ENCODE measurements around the gene CLSTN2. TPM values are rescaled to one million over a fixed set of nuclear protein-coding genes. Genes with fewer than 3 reads are reported as not detected.

The CLSTN2 gene
- total RNA-seq, 1 experiment from 2014 or later = 0.84 TPM

DNA sequence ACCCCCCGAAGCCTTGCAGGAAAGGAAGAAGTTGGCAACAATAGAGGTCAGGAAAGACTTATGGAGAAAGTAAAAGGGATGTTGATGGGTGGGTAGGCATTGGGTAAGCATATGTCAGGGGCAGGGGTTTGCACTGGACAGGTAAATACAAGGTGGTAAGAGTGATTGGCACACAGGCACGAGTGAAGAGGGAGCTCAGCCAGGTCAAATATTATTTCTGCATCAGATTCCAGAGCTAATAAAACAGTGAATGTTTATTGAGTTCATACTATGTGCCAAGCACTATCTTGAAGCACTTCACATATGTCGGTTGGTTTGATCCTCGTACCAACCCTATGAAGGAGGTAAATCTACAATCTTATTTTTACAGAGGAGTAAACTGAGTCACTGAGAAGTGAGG lies 6.6 kb downstream of the CLSTN2 start:
- DNase-seq (ENCODE audit: low read depth) = no peak

DNA sequence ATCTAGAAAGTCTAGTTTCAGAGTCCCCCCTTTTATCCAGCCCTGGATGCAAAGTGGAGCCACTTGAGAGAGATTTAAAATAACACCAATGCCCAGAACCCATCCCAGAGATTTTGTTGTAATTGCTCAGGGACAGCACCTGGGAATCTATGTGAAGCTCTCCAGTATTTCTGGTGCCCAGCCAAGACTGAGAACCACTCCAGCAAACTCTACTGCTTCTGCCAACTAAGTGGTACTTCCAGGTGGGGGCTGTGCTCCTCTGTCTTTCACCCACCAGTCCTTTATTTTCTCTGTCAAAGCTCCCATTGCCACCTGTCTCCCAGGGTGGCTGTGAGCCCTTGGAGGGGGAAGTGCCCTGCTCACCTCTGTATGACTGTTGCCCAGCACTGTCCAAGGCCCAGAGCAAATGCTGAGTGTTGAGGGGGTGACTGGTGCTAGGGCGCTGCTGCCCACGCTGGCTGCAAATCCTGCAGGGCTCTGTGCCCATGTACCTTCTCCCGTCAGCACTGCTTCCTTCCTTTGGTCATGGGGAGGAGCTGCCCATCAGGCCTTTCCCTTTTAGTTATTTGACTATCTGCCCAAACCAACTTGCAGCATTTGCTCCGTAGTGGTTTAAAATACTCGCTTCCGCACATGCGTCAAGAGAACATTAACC lies 9.4 kb downstream of the CLSTN2 start:
- no peak for DNase-seq (ENCODE audit: low read depth)

DNA sequence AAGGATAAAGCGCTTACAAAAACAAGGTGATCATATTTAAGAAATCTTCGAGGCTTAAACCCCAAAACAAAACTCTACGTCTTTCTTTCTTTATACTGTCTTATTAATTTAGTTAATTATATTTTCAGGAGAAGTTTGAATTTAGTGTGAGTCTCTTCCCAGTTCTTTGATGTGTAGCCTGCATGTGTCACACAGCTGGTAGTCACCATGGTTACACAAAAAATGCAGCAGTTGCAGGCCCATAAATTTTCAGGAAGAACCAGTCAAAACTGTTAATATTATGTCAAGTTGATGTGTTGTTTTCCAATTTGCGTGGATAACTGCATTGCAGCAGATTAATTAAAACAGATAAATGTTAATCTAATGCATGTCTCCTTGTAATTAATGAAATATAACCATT lies 10.4 kb downstream of the CLSTN2 start:
- DNase-seq (ENCODE audit: low read depth) = no peak

DNA sequence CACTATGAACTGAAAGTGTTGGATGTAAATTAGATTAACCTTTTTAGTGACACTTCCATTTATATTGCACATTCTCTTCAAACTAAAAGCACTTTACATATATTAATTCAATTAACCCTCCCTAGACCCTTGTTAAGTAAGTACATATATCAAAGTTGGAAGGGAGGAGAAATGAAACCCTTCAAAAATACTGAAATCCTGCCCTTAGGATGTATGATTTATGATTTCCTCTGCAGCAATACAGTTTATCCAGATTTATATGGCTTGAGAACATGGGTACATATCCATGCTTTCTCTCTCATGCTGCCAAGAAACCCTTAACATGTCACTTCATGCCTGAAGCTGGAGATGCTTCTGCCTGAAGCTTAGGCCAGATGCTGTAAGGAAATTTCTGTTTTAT lies 11.0 kb downstream of the CLSTN2 start:
- no peak for DNase-seq (ENCODE audit: low read depth)

DNA sequence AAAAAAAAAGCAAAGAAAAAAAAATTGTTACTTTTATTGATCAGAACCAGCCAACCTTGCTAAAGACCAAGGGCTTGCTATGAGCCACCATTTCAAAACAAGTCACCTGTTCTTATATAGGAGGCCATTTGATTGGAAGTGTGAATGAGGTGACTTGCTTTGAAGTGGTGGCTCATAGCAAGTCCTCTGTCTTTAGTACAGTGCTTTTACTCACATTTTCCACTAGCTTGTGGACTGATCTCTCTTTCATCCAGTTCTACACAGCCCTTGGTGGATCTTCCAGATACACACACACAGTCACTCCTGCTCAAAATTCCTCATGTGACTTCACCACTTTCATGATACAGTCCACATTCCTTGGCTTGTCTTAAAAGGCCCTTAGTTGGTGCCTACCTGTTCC lies 13.5 kb downstream of the CLSTN2 start:
- no peak for DNase-seq (ENCODE audit: low read depth)

DNA sequence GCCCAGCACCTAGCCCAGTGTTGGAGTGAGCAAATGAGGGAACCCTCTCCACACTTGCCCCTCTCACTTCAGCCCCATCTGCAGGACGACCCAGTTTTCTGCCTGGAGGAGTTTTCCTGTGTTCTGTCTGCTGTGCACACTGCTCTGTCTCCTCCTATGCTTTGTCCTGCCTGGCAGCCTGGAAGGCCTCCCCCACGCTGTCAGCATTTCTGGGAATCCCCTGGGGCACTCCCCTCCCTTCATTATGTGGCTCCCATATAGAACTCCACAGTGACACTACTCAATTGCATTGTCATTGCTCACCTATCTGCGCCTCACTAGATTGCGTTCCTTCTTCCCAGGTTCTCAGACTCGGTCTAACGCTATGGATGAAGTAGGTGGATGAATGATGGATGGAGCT lies 13.9 kb downstream of the CLSTN2 start:
- DNase-seq (ENCODE audit: low read depth) = no peak

DNA sequence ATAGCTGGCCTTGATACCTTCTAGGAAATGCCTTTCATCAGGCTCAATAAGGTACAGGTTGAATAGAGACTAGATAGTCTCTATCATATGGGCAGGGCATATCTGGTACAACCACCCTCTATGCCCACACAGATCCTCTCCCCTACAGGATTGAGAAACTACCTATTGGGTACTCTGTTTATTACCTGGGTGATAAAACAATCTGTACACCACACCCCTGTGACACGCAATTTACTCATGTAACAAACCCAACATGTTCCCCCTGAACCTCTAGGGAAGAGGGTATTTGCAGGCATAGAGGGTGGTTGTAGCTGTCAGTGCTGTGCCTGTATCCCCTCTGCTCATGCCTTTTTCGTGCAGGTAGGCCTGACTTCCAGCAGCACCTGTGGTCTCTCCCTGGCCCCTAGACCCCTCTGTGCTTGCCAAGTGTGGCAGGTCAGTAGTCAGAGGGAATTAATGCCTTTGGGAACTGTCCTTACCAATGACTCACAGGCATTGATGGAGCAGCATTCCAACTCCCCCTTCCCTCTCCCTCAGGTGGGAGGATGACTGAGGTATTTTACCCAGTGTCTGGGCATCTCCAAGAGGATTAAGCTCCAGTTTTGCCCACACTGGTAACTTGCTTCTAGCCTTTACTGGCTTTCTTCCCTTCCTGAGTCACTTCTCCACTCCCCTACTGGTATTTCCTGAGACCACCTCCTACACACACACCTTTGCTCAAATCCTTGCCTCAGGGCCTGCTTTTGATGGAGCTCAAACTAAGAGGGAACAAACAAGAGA lies 18.3 kb downstream of the CLSTN2 start:
- DNase-seq (ENCODE audit: low read depth) = no peak

DNA sequence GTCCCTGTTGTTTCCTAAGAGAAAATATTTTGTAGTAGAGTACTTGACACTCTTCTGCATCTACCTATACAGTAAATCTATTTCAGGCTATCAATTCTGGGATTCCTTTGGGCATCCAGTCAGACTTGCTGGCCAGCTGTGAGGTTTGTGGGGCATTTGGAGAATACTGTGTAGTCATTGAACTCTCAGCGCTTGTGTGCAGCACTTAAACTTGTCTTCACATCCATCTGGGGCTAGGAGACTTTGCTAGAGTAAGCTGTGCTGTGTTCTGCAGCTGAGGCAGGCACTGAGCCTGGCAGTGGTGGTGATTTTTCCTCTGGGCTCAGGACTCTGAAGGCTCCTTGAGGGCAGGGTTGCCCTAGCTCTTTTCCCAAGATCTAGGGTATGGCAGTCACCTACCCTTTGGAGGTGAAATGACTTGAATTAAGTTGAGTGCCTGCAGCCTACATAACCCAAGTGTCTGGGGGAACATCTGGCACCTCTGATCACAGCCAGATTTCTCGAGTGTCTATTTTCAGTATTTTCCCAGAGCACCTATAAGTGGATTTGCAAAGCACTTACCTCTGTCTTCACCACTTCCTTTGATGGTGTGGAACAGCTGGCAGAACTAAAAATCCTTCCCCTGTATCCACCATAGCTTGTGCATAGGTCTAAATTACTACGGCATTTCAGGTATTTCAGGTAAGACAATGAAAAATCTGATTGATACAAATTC lies 19.3 kb downstream of the CLSTN2 start:
- DNase-seq (ENCODE audit: low read depth) = no peak

DNA sequence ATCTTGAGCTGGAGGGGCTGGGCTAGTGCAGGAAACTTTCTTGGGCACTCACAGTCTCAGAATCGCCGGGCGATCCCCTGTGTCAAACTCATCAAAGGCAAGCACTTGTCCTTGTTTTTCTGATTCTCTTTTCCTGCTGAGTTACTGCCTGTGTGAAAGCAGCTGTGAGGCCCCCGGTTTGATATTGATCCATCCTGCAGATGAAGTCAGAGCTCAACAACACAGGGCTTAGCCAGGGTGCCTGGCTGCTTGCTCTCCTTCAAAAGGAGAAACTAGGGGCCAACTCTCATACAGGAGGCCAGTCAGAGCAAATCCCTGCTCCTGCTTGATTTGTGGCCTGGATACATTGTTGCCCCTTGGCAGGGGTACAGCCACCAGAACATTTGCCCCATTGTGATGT lies 22.9 kb downstream of the CLSTN2 start:
- no peak for DNase-seq (ENCODE audit: low read depth)

DNA sequence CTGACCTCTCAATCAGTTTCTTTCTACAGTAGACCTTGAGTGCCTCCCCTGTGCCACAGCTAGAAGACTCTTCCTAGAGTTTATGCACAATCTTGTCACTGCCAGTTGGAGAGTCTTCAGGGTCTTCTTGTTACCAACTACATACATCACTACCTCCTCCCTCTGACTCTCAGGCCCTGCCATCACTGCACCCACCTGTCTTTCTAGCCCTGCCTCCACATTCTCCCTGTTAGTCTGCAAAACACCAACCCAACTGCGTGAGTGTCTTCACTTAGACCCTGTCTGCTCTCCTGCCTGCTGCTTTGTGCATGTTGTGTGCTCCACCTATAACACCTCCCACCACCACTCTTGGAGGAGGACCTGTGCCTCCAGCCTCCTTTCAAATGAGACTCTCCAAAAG lies 34.4 kb downstream of the CLSTN2 start:
- no peak for DNase-seq (ENCODE audit: low read depth)

DNA sequence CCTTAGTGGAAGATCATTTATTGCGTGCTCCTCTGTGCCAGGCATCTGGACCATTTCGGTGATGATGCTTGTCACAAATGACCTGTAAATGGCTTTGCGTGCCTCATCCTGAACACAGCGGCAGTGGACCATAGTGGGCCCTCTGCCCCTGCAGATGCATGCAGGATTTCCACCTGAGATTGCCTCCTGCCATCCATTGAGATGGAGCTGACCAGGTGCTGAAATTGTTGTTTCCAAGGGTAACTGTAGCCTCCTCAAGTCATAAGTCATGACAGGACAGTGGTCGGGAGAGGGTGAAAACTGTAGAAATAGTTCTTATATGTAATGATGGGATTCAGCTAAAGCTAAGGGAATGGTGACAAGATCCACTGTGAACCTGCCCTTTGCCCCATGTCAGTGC lies 35.5 kb downstream of the CLSTN2 start:
- no peak for DNase-seq (ENCODE audit: low read depth)

DNA sequence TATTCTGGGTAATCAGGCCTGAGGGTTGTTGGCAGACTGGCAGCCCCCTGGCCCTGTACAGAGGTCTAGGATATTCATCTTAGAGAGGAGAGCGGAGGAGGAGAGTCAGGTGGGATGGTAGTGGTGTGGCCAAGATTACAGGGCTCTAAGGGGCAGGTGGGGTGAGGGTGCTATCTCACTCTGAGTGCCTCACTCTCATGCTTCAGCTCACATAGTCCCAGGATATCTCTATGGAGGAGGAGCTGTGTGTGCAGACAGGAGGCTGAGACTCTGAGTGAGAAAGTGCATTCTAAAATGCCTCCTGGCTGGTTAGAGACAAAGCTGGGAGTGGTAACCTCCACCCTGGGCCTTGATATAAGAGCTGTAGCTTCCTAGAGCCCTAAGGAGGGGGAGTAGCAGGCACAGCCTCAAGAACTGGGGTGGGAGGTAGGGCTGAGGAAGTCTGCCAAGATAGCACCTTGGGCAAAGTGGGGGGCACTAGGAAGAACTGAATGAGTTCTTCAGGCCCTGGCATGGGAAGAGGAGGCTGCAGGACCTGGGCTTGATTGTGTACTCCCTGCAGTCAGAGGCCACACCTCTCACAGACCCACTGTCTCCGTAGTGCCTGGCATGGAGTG lies 39.9 kb downstream of the CLSTN2 start:
- DNase-seq (ENCODE audit: low read depth) = no peak

DNA sequence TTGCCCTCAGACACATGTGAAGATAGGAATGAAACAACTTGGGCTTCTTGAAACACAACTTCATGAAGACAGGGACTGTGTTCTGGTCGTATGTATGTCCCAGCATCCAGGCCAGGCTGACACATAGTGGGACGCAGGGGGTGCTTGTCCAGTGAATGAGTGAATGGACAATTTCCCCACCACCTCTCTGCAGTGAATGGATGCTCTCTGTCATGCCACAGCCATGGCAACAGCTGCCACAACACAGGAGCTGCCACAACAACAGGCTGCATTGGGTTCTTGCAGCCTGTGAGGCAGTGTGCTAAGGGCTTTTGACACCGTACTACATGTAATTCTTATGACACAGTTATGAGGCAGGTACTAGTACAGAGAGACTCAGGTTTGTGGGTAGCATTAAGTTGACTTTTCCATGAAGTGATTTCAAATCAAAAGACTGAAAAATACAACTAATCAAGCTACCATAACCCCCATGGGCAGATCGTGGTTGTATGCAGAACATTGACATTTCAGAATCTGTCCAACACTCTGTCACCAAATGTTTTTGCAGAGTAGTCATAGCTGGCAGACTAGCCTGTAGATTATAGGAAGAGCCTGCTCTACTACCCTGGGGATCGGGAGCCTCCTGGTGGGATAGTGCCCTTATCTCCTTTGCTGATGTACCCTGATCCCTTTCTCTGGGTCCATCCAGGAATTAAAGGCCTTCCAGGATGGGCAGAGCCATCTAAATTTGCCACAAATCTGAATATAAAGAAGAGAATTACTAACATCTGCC lies 40.8 kb downstream of the CLSTN2 start:
- DNase-seq (ENCODE audit: low read depth) = no peak

DNA sequence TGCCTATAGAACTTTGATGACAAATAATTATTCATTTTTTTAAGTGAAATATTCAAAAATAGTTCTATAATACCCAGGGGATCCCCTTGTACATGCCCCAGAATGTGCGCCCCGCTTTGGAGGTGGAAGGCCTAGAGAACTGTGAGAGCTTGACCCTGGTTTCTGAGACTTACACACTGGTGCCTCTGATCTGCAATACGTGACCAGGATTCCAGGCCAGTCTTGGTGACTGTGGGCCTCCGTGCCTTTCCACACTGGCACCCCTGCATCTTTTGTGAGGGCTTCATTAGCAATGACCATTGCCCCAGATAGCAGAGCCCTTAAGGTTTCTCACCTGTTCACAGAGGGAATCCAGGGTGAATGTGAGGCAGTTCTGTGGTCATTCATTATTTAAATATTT lies 44.0 kb downstream of the CLSTN2 start:
- DNase-seq (ENCODE audit: low read depth) = no peak

DNA sequence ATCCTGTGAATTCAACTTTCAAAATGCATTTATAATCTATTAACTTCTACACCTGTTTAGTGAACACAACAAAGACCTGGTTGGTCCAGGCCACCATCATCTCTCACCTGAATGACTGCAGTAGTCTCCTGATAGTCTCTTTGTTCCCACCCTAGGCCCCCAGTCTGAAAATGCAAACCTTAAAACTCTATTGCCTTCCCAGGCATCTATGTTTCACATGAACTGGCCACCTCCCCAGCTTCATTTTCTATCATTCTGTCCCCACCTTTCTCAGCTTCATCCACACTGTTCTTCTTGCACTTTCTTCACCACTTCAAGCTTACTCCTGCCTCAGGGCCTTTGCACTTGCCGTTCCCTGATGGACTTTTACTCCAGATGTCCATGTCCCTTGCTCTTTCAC lies 45.0 kb downstream of the CLSTN2 start:
- no peak for DNase-seq (ENCODE audit: low read depth)

DNA sequence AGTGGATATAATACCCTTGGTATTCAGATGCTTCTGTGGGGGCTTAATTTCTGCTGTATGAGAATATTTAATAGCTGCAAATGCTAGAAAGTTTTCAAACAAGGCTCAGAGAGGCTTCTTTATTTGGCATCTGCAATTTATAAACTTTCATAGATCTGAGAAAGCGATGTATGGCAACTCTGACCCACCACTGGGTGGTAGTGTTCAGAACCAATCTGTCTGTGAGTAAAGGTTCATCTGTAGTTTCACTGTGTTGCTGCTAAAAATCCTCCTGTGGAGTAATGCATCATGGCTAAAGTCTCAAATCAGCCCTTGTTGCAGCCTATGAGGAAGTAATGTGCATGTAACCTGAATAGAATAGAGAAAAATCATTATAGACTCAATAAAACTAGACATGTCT lies 47.4 kb downstream of the CLSTN2 start:
- peak; percentile 5 for DNase-seq (ENCODE audit: low read depth)

DNA sequence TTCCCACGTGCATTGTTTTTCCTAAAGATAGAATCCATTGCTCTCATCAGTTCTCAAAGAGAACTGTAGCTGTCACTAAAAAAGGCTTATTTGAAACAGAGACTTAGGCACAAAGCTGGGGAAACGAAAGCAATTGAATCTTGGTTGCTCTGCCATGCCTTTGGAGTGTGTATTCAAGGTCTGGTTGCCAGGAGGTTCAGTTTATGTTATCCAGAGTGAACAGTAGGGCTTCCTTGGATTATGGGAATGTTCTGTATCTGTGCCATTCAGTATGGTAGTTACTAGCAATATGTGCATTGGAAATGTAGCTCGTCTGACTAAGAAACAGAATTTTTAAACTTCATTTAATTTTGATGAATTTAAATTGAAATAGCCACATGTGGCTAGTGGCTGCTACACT lies 50.6 kb downstream of the CLSTN2 start:
- DNase-seq (ENCODE audit: low read depth) = no peak

DNA sequence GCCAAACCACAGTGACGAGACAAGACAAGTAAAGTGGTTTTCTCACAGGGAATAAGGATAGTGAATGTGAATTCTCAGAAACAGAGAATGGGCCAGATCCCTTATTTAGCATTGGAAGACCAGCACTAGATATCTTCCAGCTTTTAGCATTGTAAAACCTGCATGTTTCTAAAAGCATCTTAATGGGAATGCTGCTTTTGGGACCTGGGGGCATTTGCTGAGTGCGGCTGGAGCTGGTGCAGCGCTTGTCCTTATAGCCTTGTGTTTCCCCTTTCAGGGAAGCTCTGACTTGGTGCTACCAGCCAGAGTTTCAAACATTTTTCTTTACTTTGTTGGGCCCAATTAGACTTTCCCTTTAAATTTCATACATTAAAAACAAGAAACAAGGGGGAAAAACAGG lies 52.9 kb downstream of the CLSTN2 start:
- DNase-seq (ENCODE audit: low read depth) = no peak

DNA sequence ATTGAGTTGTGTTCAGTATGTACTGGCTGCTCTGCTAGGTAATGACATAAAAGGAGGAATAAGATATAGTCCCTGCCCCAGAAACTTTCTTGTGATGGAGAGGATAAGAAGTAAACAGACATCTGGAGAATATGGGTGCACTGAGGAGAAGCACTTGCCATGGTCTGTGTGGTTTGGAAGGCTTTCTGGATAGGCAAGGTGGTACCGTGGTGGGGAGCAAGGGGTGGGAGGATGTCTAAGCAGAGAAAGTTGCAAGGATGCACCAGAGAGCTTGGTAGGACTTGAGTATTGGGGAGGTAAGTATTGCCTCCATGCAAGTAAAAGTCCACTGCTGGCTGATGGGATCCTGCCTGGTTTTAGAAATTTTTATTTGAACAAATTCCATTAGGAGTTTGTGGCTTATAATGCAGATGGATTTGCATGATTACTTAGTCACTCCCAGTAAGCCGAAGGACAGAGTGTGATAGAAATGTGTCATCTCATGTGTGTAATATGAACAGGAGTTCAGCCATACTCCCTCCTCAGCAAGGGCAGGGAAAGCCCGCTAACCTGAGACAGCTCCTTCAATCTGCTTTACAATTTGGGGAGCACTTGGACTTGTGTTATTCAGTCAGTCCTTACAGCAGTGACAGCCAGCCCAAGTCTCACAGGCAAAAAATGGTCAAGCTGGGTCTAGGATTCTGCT lies 53.6 kb downstream of the CLSTN2 start:
- DNase-seq (ENCODE audit: low read depth) = no peak

DNA sequence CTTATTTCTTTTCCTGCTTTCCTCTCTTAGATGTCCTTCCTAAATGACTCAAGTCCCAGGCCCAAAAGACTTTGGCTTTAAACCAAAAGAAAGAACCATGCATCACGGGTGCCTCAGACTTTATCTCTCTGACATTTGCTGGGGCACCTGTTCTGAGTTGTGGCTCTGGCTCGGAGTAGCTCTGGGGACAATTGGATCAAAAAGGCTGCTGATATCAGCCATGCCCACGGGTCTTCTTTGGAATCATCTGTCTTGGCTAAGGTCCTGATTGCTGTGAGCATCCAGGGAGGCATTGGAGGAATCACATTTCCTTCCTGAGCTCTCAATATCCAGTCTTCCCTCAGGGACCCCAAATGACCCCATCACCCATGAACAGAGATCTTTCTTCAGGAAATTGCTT lies 59.9 kb downstream of the CLSTN2 start:
- no peak for DNase-seq (ENCODE audit: low read depth)

DNA sequence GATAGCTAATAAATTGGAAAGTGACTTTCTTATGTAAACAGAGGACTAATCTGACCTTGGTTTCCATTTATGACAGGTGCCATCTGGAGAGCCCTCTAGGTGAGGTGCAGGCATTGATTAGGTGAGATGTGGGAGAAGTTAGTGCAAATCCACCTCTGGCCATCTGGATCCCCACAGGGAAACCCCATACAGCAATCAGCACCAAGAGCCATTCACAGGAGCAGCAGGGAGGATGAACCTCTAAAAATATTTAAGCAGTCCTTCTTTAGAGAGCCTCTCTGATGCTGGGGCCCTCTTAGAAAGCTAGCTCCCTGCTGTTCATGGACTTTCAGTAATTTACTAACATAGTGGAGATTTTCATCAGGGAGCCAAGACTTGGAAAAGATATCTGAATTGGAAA lies 69.3 kb downstream of the CLSTN2 start:
- no peak for DNase-seq (ENCODE audit: low read depth)

All from RPMI7951 (cell line).